ENCODE measurements around the gene MAGI2.

The MAGI2 gene

DNA sequence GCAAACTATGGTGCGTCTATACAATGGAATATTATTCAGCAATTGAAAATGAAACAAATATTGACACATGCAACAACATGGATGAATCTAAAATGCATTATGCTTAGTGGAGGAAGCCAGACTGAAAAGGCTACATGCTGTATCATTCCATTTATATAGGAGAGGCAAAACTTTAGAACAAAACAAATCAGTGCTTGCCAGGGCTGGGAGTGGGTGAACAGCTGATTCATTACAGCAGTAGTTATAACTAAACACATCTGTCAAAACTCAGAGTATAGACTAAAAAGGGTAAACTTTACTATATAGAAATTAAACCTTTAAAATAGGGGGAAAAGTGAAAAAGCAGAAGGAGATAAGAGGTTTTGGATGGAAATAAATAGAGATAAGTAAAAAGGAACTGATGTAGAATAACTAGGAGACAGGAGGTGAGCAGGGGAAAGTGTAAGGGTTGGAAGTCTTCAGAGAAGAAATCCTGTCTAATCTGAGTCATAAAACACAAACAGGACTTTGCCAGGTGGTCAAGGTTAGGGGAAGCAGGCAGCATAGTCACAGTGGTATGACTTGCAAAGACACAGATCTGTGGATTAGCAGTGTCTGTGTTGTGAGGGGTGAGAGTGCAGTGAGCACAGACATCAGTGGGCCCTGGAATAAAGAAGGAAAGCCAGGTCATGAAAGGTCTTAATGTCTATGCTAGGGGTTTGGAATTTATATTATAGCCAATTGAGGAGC is 1305.1 kb downstream of the MAGI2 start:
- H3K27ac ChIP-seq, result no peak overlapping the region
- TF ChIP-seq, protein P1, sequence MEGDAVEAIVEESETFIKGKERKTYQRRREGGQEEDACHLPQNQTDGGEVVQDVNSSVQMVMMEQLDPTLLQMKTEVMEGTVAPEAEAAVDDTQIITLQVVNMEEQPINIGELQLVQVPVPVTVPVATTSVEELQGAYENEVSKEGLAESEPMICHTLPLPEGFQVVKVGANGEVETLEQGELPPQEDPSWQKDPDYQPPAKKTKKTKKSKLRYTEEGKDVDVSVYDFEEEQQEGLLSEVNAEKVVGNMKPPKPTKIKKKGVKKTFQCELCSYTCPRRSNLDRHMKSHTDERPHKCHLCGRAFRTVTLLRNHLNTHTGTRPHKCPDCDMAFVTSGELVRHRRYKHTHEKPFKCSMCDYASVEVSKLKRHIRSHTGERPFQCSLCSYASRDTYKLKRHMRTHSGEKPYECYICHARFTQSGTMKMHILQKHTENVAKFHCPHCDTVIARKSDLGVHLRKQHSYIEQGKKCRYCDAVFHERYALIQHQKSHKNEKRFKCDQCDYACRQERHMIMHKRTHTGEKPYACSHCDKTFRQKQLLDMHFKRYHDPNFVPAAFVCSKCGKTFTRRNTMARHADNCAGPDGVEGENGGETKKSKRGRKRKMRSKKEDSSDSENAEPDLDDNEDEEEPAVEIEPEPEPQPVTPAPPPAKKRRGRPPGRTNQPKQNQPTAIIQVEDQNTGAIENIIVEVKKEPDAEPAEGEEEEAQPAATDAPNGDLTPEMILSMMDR (conservative IDR thresholded peaks at IDR 0.05), result no peak

DNA sequence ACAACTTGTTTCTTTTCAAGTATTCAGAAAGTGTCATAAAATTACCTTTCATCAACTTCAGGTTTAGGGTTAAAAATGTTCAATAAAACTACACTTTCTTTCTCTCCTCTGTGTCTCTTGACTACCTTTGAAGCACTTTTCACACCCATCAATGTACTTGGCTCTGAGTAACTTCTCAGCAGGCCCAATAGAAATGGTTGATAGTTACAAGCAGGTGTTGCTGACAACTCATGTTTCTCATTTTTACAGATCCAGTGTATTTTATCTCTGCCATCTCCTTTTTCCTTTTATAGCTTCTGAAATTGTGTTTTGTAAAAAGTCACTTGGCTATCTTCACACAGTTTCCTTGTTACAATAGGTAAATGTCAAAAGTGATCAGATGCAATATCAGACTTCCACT is 1306.9 kb downstream of the MAGI2 start:
- TF ChIP-seq, protein P1 (conservative IDR thresholded peaks at IDR 0.05), result no peak
- no peak overlapping the region for H3K27ac ChIP-seq

DNA sequence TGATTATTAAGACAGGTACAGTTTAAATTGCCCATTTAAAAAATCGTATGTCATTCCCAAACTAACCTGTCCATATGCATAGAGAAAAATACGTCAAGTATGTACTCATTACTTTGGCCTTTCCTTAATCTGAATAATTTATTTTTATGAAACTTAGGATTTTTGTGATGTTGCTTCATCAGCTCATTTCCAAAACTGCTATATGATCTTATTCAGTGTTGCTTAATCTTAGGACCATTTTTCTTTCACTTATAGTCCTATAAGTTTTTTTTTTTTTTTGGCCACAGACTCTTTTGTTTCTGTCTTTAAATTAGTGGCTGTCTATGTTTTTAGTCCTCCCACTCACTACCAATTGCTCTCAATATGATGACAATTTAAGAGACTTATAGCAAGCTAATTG is 1309.8 kb downstream of the MAGI2 start:
- TF ChIP-seq, protein P1 (conservative IDR thresholded peaks at IDR 0.05), result no peak
- H3K27ac ChIP-seq, result no peak overlapping the region

DNA sequence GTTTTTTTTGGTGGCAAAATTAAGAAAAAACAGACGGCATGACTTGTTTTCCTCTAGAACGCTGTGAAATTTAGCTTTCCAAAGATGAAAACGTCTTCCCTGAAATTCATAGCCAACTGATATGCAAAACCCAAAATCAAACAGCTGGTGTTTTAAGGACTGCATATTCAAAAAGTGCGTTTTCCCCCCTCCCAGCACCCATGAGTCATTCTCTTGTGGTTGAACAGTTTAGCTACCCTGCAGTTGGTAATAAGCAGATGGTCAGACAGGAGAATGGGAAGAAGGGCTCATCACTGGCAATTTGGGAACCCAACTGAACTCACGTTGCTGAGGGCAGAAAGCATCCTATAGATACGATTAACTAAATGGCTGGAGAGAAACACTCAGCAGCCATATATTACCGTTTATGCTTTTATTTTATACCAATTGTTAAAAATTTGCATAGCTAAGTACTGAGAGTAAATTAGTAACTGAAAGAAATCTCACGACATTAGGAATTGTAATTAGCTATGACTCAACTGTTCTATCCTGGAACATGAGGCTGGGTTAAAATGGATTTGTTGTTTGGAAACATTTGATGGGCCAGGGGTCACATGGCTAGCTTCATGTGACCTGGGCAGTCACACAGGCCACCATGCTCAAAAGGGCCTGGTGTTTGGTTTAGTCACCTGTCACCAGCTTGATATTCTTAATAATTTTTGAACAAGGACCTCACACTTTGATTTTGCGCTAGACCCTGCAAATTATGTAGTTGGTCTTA is 1311.8 kb downstream of the MAGI2 start:
- H3K27ac ChIP-seq, result no peak overlapping the region
- TF ChIP-seq, protein P1 (conservative IDR thresholded peaks at IDR 0.05), result no peak

DNA sequence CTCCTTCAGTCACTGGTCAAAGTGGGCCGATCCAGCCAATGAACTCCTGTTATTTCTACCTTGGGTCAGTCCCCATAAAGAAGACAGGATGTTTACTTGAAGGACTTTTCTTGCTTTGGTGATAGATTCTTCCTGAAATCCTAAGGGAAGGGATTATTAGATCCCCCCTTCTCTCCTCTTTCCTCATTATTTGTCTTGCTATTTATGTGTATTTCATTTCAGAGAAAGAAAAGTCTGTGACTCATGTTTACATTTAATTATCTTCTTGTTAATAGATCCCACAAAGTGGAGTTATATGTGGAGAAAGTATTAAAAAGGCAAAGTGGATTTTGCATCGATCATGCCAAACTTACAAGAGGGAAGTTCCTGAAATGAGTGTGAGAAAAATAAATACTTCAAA is 1313.4 kb downstream of the MAGI2 start:
- TF ChIP-seq, protein P1 (conservative IDR thresholded peaks at IDR 0.05), result no peak
- no peak overlapping the region for H3K27ac ChIP-seq

DNA sequence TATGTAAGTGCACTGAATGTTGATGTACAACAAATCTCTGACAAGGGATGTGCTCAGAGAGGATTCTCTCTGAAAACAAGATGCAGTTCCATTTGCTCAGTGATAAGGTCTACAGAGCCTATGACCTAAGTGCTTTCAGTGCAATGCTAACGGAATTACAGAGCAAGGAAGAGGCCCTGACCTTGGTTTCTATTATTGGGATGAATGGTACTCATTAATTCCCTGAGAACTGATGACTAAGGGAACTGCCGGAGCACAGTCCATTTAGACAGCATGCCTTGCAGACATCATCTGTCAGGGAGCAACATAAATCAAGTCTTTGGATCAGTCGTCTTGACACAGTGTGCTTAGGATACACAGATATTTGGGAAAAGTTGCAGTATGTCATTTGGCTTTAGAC is 1314.1 kb downstream of the MAGI2 start:
- TF ChIP-seq, protein P1 (conservative IDR thresholded peaks at IDR 0.05), result no peak
- H3K27ac ChIP-seq, result no peak overlapping the region

DNA sequence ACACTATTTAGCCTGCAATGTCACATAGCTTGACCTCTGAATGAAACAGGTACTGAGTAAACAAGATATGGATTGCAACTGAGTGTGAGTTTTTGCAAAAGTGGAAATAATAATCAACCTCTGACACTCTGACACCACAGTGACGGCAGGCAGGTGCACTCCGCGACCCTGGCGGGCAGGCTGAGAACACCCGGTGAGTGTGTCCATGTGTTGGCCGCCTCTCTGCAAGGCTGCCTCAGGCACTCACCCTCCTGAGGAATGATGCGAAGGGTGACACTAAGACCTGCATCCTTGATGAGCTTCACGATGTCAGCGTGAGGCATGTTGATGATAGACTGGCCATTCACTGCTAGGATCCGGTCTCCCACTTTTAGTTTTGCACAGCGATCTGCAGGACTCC is 1318.7 kb downstream of the MAGI2 start:
- TF ChIP-seq, protein P1 (conservative IDR thresholded peaks at IDR 0.05), result no peak
- H3K27ac ChIP-seq, result no peak overlapping the region
